MM.1S (cell line): Measurements from ENCODE around the gene SOX13.

Experiments used
- CTCF ChIP-seq: fragments of 300-600 bp; sonication (generic); IDR thresholded peaks from 2 replicates; pipeline ENCODE4 v1.5.1; 2016; ENCODE audit warnings: antibody characterized with exemption, low read length, mixed read lengths
- EZH2 ChIP-seq: fragments of 300-600 bp; sonication (generic); optimal IDR thresholded peaks from 2 replicates; pipeline ENCODE3; 2017; ENCODE audit warnings: low read depth, mild to moderate bottlenecking, antibody characterized with exemption, low read length, mixed read lengths
- EZH2phosphoT487 ChIP-seq: fragments of 300-600 bp; sonication (generic); IDR thresholded peaks from 2 replicates; pipeline ENCODE4 v1.6.1; 2018; ENCODE audit warnings: antibody characterized with exemption, low read length

GRCh38 chr1:204083491-204083890, 10.6 kb downstream of the SOX13 start:
- TF ChIP-seq CTCF (no peak), EZH2phosphoT487 (no peak), EZH2 (no peak)
